Esophagus squamous epithelium (tissue), 5 donors: ENCODE results near the gene ZNF628. TPM values are rescaled to one million over a fixed set of nuclear protein-coding genes. Genes with fewer than 3 reads are reported as not detected.
A peak's percentile ranks its signal among the peaks of the same experiment; 100 is the strongest.

Source experiments
- DNase-seq: peaks from one replicate; lab custom pipeline; 2025; lab: John Stamatoyannopoulos, UW
- H3K27ac ChIP-seq, 4 donors: fragments of 200-600 bp; sonication (generic); one replicate each; pipeline ENCODE4 v1.5.1; 2016 to 2019; ENCODE audit warnings: mild to moderate bottlenecking in 1 of 4
- H3K27me3 ChIP-seq, 4 donors: fragments of 200-600 bp; sonication (generic); 1 replicate in 3 of 4; 2 replicates in 1 of 4; pipeline versions ENCODE4 v1.5.1 to v1.6.0; 2017 to 2021; ENCODE audit warnings: antibody characterized with exemption in 1 of 4
- H3K36me3 ChIP-seq, 3 donors: fragments of 200-600 bp; sonication (generic); one replicate each; pipeline ENCODE4 v1.5.1; 2016 to 2019
- H3K4me1 ChIP-seq, 3 donors: fragments of 200-600 bp; sonication (generic); one replicate each; pipeline ENCODE4 v1.5.1; 2017 to 2019
- H3K4me3 ChIP-seq, 4 donors: fragments of 200-600 bp; sonication (generic); 1 replicate in 3 of 4; 2 replicates in 1 of 4; pipeline ENCODE4 v1.5.1; 2016 to 2019; ENCODE audit warnings: mild to moderate bottlenecking in 2 of 4, moderate library complexity in 1 of 4
- H3K9me3 ChIP-seq, 3 donors: fragments of 200-600 bp; sonication (generic); one replicate each; pipeline ENCODE4 v1.5.1; 2016 to 2019
- CTCF ChIP-seq, 6 experiments: fragments of 450-650 bp in 4 of 6; fragments of 200-600 bp in 2 of 6; sonication (generic) in 2 of 6; IDR thresholded peaks; one replicate each; pipeline ENCODE4 v1.5.1; 2016 to 2019; ENCODE audit warnings: antibody characterized with exemption in 6 of 6, mild to moderate bottlenecking in 4 of 6, moderate library complexity in 4 of 6
- POLR2A ChIP-seq, 4 donors: fragments of 450-650 bp; IDR thresholded peaks; one replicate each; pipeline ENCODE4 v1.6.1; 2017; ENCODE audit warnings: antibody characterized with exemption in 4 of 4, mild to moderate bottlenecking in 4 of 4, moderate library complexity in 3 of 4
- WGBS, 2 donors: methylation state at CpG; one replicate each; pipeline ENCODE4 v1.1.5; 2018; 5-methylcytosine and 5-hydroxymethylcytosine counted together
- intact Hi-C: fragments of 100-400 bp; cut with DNase I; formaldehyde crosslinking; loops from one replicate; pipeline ENCODE4 v1.15.0; 2022
- total RNA-seq, 4 donors: library from RNA; depleted of rRNA; stranded (reverse); fragments of >200 nt; gene quantifications; one replicate each; pipeline ENCODE4 v1.1.0, GENCODE V29; 2016
- donor health status: DM: yes; HTN: yes; CAD: no.

The ZNF628 gene
- total RNA-seq, 4 donors from 2014 or later: 4.4 to 22.0 (median 6.8) TPM

- TF ChIP-seq CTCF (IDR thresholded peaks at IDR 0.05): no peak
- no peak for TF ChIP-seq POLR2A (IDR thresholded peaks at IDR 0.05)
- intact Hi-C loops: no loop called here
- 96% methylated on average over 5 of the region's 36 CpGs; no CpG with 5 or more reads in 1 of the 2 donors for WGBS, 2 donors
- peaks cover 47 to 91% (median 50%) of the 10 kb centered on the region in 3 donors for H3K4me1 ChIP-seq
- H3K27me3 ChIP-seq: peaks cover 0 to 35% (median 0%) of the 10 kb centered on the region in 4 donors
- H3K4me3 ChIP-seq: peak overlapping the region in 1 of 4 donors; percentile 21
- peaks cover 0 to 1% (median 0%) of the 10 kb centered on the region in 3 donors for H3K36me3 ChIP-seq
- no peaks in the 10 kb centered on the region for H3K9me3 ChIP-seq
- H3K27ac ChIP-seq: peak overlapping the region; percentile 44 to 94 (median 88)
- DNase-seq: no peak
These were observed 12.7 kb downstream of the ZNF628 start for GRCh38 chr19:55488986-55489710.

- intact Hi-C loops: no loop called here
- Histone ChIP-seq H3K27ac (peak overlapping the region; percentile 44 to 94 (median 88)), H3K9me3 (no peaks in the 10 kb centered on the region), H3K4me1 (peaks cover 39 to 91% (median 45%) of the 10 kb centered on the region in 3 donors), H3K36me3 (no peaks in the 10 kb centered on the region), H3K27me3 (peaks cover 0 to 43% (median 0%) of the 10 kb centered on the region in 4 donors), H3K4me3 (no peak overlapping the region)
- TF ChIP-seq POLR2A (IDR thresholded peaks at IDR 0.05) (no peak), CTCF (IDR thresholded peaks at IDR 0.05) (no peak)
- DNase-seq: no peak
- 67% methylated on average over 4 of the region's 21 CpGs; no CpG with 5 or more reads in 1 of the 2 donors for WGBS, 2 donors
These were observed 13.5 kb downstream of the ZNF628 start for GRCh38 chr19:55489711-55490477.

GRCh38 chr19:55490478-55491432, 14.3 kb downstream of the ZNF628 start:
- Histone ChIP-seq H3K27ac (peak overlapping the region in 3 of 4 donors; percentile 21 to 70 (median 38)), H3K4me1 (peaks cover 31 to 82% (median 39%) of the 10 kb centered on the region in 3 donors)

More at GRCh38 chr19:55490478-55491432, 14.3 kb downstream of the ZNF628 start:
- Histone ChIP-seq H3K36me3 (no peaks in the 10 kb centered on the region), H3K4me3 (no peak overlapping the region), H3K27me3 (peaks cover 0 to 43% (median 0%) of the 10 kb centered on the region in 4 donors), H3K9me3 (no peaks in the 10 kb centered on the region)
- no peak for DNase-seq
- TF ChIP-seq CTCF (IDR thresholded peaks at IDR 0.05) (no peak), POLR2A (IDR thresholded peaks at IDR 0.05) (no peak)
- 73 to 84% methylated on average over 5 to 16 of the region's 52 CpGs for WGBS, 2 donors
- intact Hi-C loops: no loop called here
